ENCODE measurements around the gene NKX1-2.
"Not testable (repeated sequence)": the region's sequence is repeated elsewhere in the genome, so short reads cannot be mapped to it uniquely, and the experiment has no call there.

Gene NKX1-2

GRCh38 chr10:124450783-124451057 lies 885 bp upstream of the NKX1-2 start:
- Histone ChIP-seq H3K9me3 (ENCODE audit: control insufficient read depth, low read length) (no peaks in the 10 kb centered on the region), H3K36me3 (ENCODE audit: control insufficient read depth, insufficient read depth, low read length) (no peaks in the 10 kb centered on the region), H3K27ac (ENCODE audit: low read depth, low read length, severe bottlenecking) (no peak overlapping the region), H3K4me1 (ENCODE audit: control insufficient read depth, insufficient read depth, low read length, poor library complexity, severe bottlenecking) (peaks cover 12% of the 10 kb centered on the region), H3K4me3 (ENCODE audit: extremely low read depth, insufficient read depth, low read length, poor library complexity, severe bottlenecking) (no peak overlapping the region)
- 7 to 24% methylated on average over 2 to 5 of the region's 5 CpGs for WGBS, 2 experiments (ENCODE audit: insufficient coverage in 2 of 2)

GRCh38 chr10:124449170-124450011 lies 444 bp downstream of the NKX1-2 start:
- Histone ChIP-seq H3K9me3 (ENCODE audit: control insufficient read depth, low read length) (no peaks in the 10 kb centered on the region), H3K27ac (ENCODE audit: low read depth, low read length, severe bottlenecking) (no peak overlapping the region), H3K4me1 (ENCODE audit: control insufficient read depth, insufficient read depth, low read length, poor library complexity, severe bottlenecking) (peaks cover 12% of the 10 kb centered on the region), H3K36me3 (ENCODE audit: control insufficient read depth, insufficient read depth, low read length) (no peaks in the 10 kb centered on the region), H3K4me3 (ENCODE audit: extremely low read depth, insufficient read depth, low read length, poor library complexity, severe bottlenecking) (peak overlapping the region; percentile 31)
- WGBS, 2 experiments (ENCODE audit: insufficient coverage in 2 of 2) = 0 to 1% methylated on average over 31 to 40 of the region's 59 CpGs

GRCh38 chr10:124448696-124449169 lies 1.1 kb downstream of the NKX1-2 start:
- H3K27ac ChIP-seq (ENCODE audit: low read depth, low read length, severe bottlenecking) = no peak overlapping the region
- H3K36me3 ChIP-seq (ENCODE audit: control insufficient read depth, insufficient read depth, low read length) = no peaks in the 10 kb centered on the region
- peaks cover 12% of the 10 kb centered on the region for H3K4me1 ChIP-seq (ENCODE audit: control insufficient read depth, insufficient read depth, low read length, poor library complexity, severe bottlenecking)
- WGBS, 2 experiments (ENCODE audit: insufficient coverage in 2 of 2) = 1 to 2% methylated on average over 21 to 22 of the region's 26 CpGs
- H3K4me3 ChIP-seq (ENCODE audit: extremely low read depth, insufficient read depth, low read length, poor library complexity, severe bottlenecking) = peak overlapping the region; percentile 31
- no peaks in the 10 kb centered on the region for H3K9me3 ChIP-seq (ENCODE audit: control insufficient read depth, low read length)

- 1 to 3% methylated on average over 34 to 53 of the region's 60 CpGs for WGBS, 2 experiments (ENCODE audit: insufficient coverage in 2 of 2)
- H3K4me3 ChIP-seq (ENCODE audit: extremely low read depth, insufficient read depth, low read length, poor library complexity, severe bottlenecking) = peak overlapping the region; percentile 31
- no peaks in the 10 kb centered on the region for H3K9me3 ChIP-seq (ENCODE audit: control insufficient read depth, low read length)
- H3K27ac ChIP-seq (ENCODE audit: low read depth, low read length, severe bottlenecking) = no peak overlapping the region
- H3K36me3 ChIP-seq (ENCODE audit: control insufficient read depth, insufficient read depth, low read length) = no peaks in the 10 kb centered on the region
- peaks cover 12% of the 10 kb centered on the region for H3K4me1 ChIP-seq (ENCODE audit: control insufficient read depth, insufficient read depth, low read length, poor library complexity, severe bottlenecking)
Observed at GRCh38 chr10:124447751-124448466, 1.9 kb downstream of the NKX1-2 start.

- 28 to 33% methylated on average over 43 to 64 of the region's 71 CpGs for WGBS, 2 experiments (ENCODE audit: insufficient coverage in 2 of 2)
Observed at GRCh38 chr10:124446830-124447750, 2.7 kb downstream of the NKX1-2 start.

GRCh38 chr10:124441694-124442093 lies 8.1 kb downstream of the NKX1-2 start:
- not testable (repeated sequence) for H3K4me1 ChIP-seq (ENCODE audit: control insufficient read depth, insufficient read depth, low read length, poor library complexity, severe bottlenecking); H3K9me3 ChIP-seq (ENCODE audit: control insufficient read depth, low read length); H3K36me3 ChIP-seq (ENCODE audit: control insufficient read depth, insufficient read depth, low read length); H3K4me3 ChIP-seq (ENCODE audit: extremely low read depth, insufficient read depth, low read length, poor library complexity, severe bottlenecking); H3K27ac ChIP-seq (ENCODE audit: low read depth, low read length, severe bottlenecking)
- 91 to 98% methylated on average over 1 to 5 of the region's 5 CpGs for WGBS, 2 experiments (ENCODE audit: insufficient coverage in 2 of 2)

More at GRCh38 chr10:124446830-124447750, 2.7 kb downstream of the NKX1-2 start:
- no peaks in the 10 kb centered on the region for H3K36me3 ChIP-seq (ENCODE audit: control insufficient read depth, insufficient read depth, low read length)
- peaks cover 12% of the 10 kb centered on the region for H3K4me1 ChIP-seq (ENCODE audit: control insufficient read depth, insufficient read depth, low read length, poor library complexity, severe bottlenecking)
- no peaks in the 10 kb centered on the region for H3K9me3 ChIP-seq (ENCODE audit: control insufficient read depth, low read length)
- H3K27ac ChIP-seq (ENCODE audit: low read depth, low read length, severe bottlenecking) = no peak overlapping the region
- peak overlapping the region; percentile 31 for H3K4me3 ChIP-seq (ENCODE audit: extremely low read depth, insufficient read depth, low read length, poor library complexity, severe bottlenecking)

GRCh38 chr10:124436191-124436638 lies 13.6 kb downstream of the NKX1-2 start:
- no peaks in the 10 kb centered on the region for H3K36me3 ChIP-seq (ENCODE audit: control insufficient read depth, insufficient read depth, low read length)
- no peak overlapping the region for H3K27ac ChIP-seq (ENCODE audit: low read depth, low read length, severe bottlenecking)
- WGBS, 2 experiments (ENCODE audit: insufficient coverage in 2 of 2) = 84 to 92% methylated on average over 8 of the region's 8 CpGs
- no peak overlapping the region for H3K4me3 ChIP-seq (ENCODE audit: extremely low read depth, insufficient read depth, low read length, poor library complexity, severe bottlenecking)
- H3K4me1 ChIP-seq (ENCODE audit: control insufficient read depth, insufficient read depth, low read length, poor library complexity, severe bottlenecking) = no peaks in the 10 kb centered on the region
- H3K9me3 ChIP-seq (ENCODE audit: control insufficient read depth, low read length) = no peaks in the 10 kb centered on the region

GRCh38 chr10:124435683-124436082 lies 14.2 kb downstream of the NKX1-2 start:
- not testable (repeated sequence) for H3K27ac ChIP-seq (ENCODE audit: low read depth, low read length, severe bottlenecking); H3K36me3 ChIP-seq (ENCODE audit: control insufficient read depth, insufficient read depth, low read length)
- 94 to 100% methylated on average over 2 to 3 of the region's 4 CpGs for WGBS, 2 experiments (ENCODE audit: insufficient coverage in 2 of 2)

GRCh38 chr10:124433461-124433860 lies 16.4 kb downstream of the NKX1-2 start:
- WGBS, 2 experiments (ENCODE audit: insufficient coverage in 2 of 2) = 90% methylated on average over 2 of the region's 3 CpGs; no CpG with 5 or more reads in 1 of the 2 experiments
- Histone ChIP-seq H3K27ac (ENCODE audit: low read depth, low read length, severe bottlenecking) (no peak overlapping the region), H3K9me3 (ENCODE audit: control insufficient read depth, low read length) (no peaks in the 10 kb centered on the region), H3K4me1 (ENCODE audit: control insufficient read depth, insufficient read depth, low read length, poor library complexity, severe bottlenecking) (no peaks in the 10 kb centered on the region), H3K4me3 (ENCODE audit: extremely low read depth, insufficient read depth, low read length, poor library complexity, severe bottlenecking) (no peak overlapping the region), H3K36me3 (ENCODE audit: control insufficient read depth, insufficient read depth, low read length) (no peaks in the 10 kb centered on the region)

More at GRCh38 chr10:124435683-124436082, 14.2 kb downstream of the NKX1-2 start:
- H3K4me3 ChIP-seq (ENCODE audit: extremely low read depth, insufficient read depth, low read length, poor library complexity, severe bottlenecking); H3K9me3 ChIP-seq (ENCODE audit: control insufficient read depth, low read length); H3K4me1 ChIP-seq (ENCODE audit: control insufficient read depth, insufficient read depth, low read length, poor library complexity, severe bottlenecking): not testable (repeated sequence)

- Histone ChIP-seq H3K4me1 (ENCODE audit: control insufficient read depth, insufficient read depth, low read length, poor library complexity, severe bottlenecking) (no peaks in the 10 kb centered on the region), H3K36me3 (ENCODE audit: control insufficient read depth, insufficient read depth, low read length) (no peaks in the 10 kb centered on the region), H3K4me3 (ENCODE audit: extremely low read depth, insufficient read depth, low read length, poor library complexity, severe bottlenecking) (no peak overlapping the region), H3K9me3 (ENCODE audit: control insufficient read depth, low read length) (no peaks in the 10 kb centered on the region), H3K27ac (ENCODE audit: low read depth, low read length, severe bottlenecking) (no peak overlapping the region)
- WGBS, 2 experiments (ENCODE audit: insufficient coverage in 2 of 2) = 100% methylated on average over 2 of the region's 4 CpGs
Observed at GRCh38 chr10:124430077-124430476, 19.8 kb downstream of the NKX1-2 start.

All from mesodermal cell (in vitro differentiated cells).